Activated CD4-positive, alpha-beta memory T cell treated with anti-CD3 and anti-CD28 coated beads, Interleukin-2, amount 10 ng/mL, durations not matched to agents 7 days and 5 days (primary cell): Measurements from ENCODE around the gene ATP5MG. TPM values are rescaled to one million over a fixed set of nuclear protein-coding genes. Genes with fewer than 3 reads are reported as not detected.

ENCODE experiments used
- CTCF ChIA-PET: fragments of 350-600 bp; sonication (Branson Sonifier 250); formaldehyde crosslinking; loops from one replicate; lab custom pipeline; 2021; ENCODE audit warnings: antibody characterized with exemption, inconsistent platforms; lab: Charles Lee
- POLR2A ChIA-PET: fragments of 350-600 bp; sonication (Branson Sonifier 250); formaldehyde crosslinking; loops from one replicate; lab custom pipeline; 2021; ENCODE audit warnings: antibody characterized with exemption; lab: Charles Lee
- DNase-seq: peaks from one replicate; pipeline ENCODE4 v3.0.0-alpha.2; 2020
- H3K27ac Mint-ChIP-seq: one replicate; pipeline ENCODE4 v1.8.0; 2021; ENCODE audit warnings: mild to moderate bottlenecking, mixed read lengths
- H3K27me3 Mint-ChIP-seq: one replicate; pipeline ENCODE4 v1.8.0; 2021; ENCODE audit warnings: mixed read lengths
- H3K36me3 Mint-ChIP-seq: one replicate; pipeline ENCODE4 v1.8.0; 2021; ENCODE audit warnings: low read depth, mixed read lengths
- H3K4me1 Mint-ChIP-seq: one replicate; pipeline ENCODE4 v1.8.0; 2021; ENCODE audit warnings: mixed read lengths
- H3K4me3 Mint-ChIP-seq: one replicate; pipeline ENCODE4 v1.8.0; 2021; ENCODE audit warnings: mild to moderate bottlenecking, mixed read lengths
- H3K9me3 Mint-ChIP-seq: one replicate; pipeline ENCODE4 v1.8.0; 2021; ENCODE audit warnings: mixed read lengths
- total RNA-seq, 2 experiments: library from RNA; stranded (reverse); gene quantifications; one replicate each; pipeline ENCODE4 v1.2.3, GENCODE V29; 2021

ATP5MG gene
- total RNA-seq, 2 experiments from 2014 or later: 251 to 260 TPM

DNA sequence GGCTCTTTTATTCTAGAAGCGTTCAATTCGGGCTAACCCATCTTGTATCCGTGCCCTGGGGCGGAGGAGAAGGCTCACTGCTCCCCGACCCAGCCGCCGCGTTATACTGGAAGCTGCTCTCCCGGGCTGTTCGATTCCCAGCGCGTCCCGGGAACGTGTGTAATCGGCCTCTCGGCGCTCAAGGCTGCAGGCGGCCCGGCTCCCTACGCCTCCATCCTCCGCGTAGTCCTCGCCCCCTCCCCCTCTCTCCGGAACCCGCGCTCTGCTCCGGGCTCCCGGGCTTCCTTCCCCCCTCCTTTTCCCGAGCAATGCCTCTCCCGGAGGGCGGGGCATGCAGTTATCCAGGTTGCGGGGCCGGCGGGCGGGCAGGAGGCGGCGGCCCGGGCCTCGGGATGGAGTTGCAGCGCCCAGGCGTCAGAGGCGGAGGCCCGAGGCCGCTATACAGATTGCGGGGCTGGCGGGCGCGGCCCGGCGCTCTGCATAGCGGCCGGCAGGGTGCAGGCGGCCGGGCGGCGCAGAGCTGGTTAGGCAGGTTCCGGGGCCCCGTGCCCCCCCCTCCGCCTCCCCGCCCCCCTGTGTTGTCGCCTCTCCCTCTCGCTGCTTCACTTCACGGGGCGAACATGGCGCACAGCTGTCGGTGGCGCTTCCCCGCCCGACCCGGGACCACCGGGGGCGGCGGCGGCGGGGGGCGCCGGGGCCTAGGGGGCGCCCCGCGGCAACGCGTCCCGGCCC lies 34.7 kb downstream of the ATP5MG start, which contains the start of gene KMT2A:
TSS of gene KMT2A (plus strand) at position 600 of the 732 bp plus-strand sequence. CDS start at position 621, 21 bp downstream.
- DNase-seq: peak; percentile 93
- Mint-ChIP-seq H3K27ac (peak within 1 kb of the TSS; percentile 91), H3K4me1 (peaks cover 42% of the 10 kb centered on the region), H3K4me3 (peak within 1 kb of the TSS; percentile 93), H3K27me3 (no peaks in the 10 kb centered on the region), H3K36me3 (peaks cover 27% of the 10 kb centered on the region), H3K9me3 (no peaks in the 10 kb centered on the region)
- ChIA-PET POLR2A (interaction anchor here (0.7 to 3.2 kb wide), 26 partner anchors 8 to 449 kb away, joined by 3 to 77 read pairs (median 5); partner anchors contain the start of genes ATP5MG, CD3D, DDX6 and IL10RA), CTCF (interaction anchor here (0.8 to 3.4 kb wide), 10 partner anchors 9 to 264 kb away, joined by 3 to 19 read pairs (median 4); partner anchors contain the start of gene ATP5MG)

GRCh38 chr11:118436639-118437207 lies 35.3 kb downstream of the ATP5MG start:
- peaks cover 32% of the 10 kb centered on the region for H3K36me3 Mint-ChIP-seq
- peaks cover 48% of the 10 kb centered on the region for H3K4me1 Mint-ChIP-seq
- peak overlapping the region; percentile 93 for H3K4me3 Mint-ChIP-seq
- CTCF ChIA-PET: interaction anchor here (1.5 to 3.4 kb wide), 3 partner anchors 8 to 51 kb away, joined by 8 to 19 read pairs (median 10); partner anchors contain the start of gene ATP5MG
- H3K9me3 Mint-ChIP-seq: no peaks in the 10 kb centered on the region
- H3K27ac Mint-ChIP-seq: peak overlapping the region; percentile 91
- no peak for DNase-seq
- H3K27me3 Mint-ChIP-seq: no peaks in the 10 kb centered on the region
- POLR2A ChIA-PET: interaction anchor here (0.7 to 3.2 kb wide), 15 partner anchors 7 to 450 kb away, joined by 4 to 77 read pairs (median 11); partner anchors contain the start of genes ATP5MG, CD3D, DDX6 and IL10RA

DNA sequence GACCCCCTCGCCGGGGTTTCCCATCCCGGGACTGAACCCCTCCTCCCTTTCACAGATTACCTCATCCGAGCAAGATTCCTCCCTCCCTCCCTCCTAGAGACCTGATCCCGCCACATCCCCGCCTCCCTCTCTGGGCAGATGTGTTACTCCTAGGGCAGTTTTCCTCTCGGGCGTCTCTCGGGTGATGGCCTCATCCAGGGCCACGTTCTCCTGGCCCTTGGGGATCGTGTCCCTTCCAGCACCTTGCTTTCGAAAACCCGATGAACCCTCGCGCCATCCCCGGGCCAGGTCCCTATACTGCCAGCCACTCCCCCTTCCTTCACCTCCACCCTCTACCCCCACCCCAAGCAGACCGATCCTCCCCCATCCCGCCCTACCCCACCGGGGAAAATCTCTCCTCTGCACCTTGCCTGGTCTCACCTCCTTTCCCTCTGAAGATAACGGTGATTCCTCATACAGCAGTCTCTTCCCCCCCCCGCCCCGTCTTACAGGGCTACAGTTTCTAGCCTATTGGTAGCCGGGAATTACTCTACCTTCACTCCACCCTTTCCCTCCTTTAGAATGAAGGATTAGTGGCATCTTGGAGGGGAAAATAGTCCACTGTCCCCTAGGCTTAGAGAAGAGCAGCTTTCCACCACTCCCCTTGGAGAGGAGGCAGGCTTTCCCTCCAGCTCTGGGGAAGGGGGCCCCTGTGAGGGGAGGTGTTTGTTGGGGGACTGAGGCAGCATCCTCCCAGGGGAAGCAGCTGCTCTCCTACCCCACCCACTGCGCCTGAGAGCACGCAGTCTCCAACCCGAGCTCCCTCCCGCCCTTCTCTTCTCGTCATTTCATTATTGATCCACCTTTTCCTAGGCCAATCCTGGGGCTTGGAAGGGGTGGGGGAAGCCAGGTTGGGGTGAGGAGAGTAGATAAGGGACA lies 36.1 kb downstream of the ATP5MG start:
- Mint-ChIP-seq H3K4me3 (peak overlapping the region; percentile 93), H3K27ac (peak overlapping the region; percentile 91), H3K36me3 (peaks cover 39% of the 10 kb centered on the region), H3K27me3 (no peaks in the 10 kb centered on the region), H3K9me3 (no peaks in the 10 kb centered on the region), H3K4me1 (peaks cover 56% of the 10 kb centered on the region)
- POLR2A ChIA-PET: interaction anchor here (0.6 to 3.1 kb wide), 9 partner anchors 11 to 228 kb away, joined by 3 to 28 read pairs (median 4); partner anchors contain the start of gene CD3D
- peak; percentile 55 for DNase-seq
- CTCF ChIA-PET: interaction anchor here (1.1 to 1.5 kb wide), 2 partner anchors 11 to 239 kb away, joined by 4 to 5 read pairs; no protein-coding TSS in a partner anchor

- peaks cover 65% of the 10 kb centered on the region for H3K4me1 Mint-ChIP-seq
- peak overlapping the region; percentile 93 for H3K4me3 Mint-ChIP-seq
- H3K9me3 Mint-ChIP-seq: no peaks in the 10 kb centered on the region
- no peaks in the 10 kb centered on the region for H3K27me3 Mint-ChIP-seq
- ChIA-PET CTCF (interaction anchor here (0.7 to 2.3 kb wide), 4 partner anchors 10 to 240 kb away, joined by 4 to 8 read pairs (median 4); no protein-coding TSS in a partner anchor), POLR2A (interaction anchor here (0.8 to 3.1 kb wide), 9 partner anchors 10 to 103 kb away, joined by 3 to 28 read pairs (median 4); partner anchors contain the start of genes CD3D and UBE4A)
- H3K36me3 Mint-ChIP-seq: peaks cover 45% of the 10 kb centered on the region
- H3K27ac Mint-ChIP-seq: peak overlapping the region; percentile 91
- DNase-seq: peak; percentile 55
Measured at GRCh38 chr11:118438314-118438931, 37.0 kb downstream of the ATP5MG start.

DNA sequence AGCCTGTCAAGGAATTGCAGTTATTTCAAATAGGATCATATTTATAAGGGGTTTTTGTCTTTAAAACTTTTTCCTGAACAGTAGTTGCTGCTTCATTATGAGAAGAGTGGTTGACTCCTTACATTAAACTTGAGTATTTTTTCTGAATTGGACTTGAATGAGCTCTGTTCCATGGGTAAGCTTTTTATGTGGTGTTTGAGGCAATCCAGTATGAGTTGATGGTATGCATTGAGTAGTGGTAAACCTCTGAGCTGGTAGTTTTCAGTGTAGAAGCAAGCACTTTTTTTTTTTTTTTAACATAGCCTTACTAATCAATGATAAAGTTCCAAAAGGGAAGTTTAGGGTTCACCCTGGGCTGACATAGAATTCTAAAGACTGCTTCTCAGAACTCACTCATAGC lies 38.2 kb downstream of the ATP5MG start:
- H3K36me3 Mint-ChIP-seq: peaks cover 58% of the 10 kb centered on the region
- peak overlapping the region; percentile 93 for H3K4me3 Mint-ChIP-seq
- ChIA-PET CTCF (interaction anchor here (0.7 to 2.3 kb wide), 7 partner anchors 8 to 426 kb away, joined by 3 to 8 read pairs (median 4); no protein-coding TSS in a partner anchor), POLR2A (interaction anchor here (0.9 to 3.1 kb wide), 6 partner anchors 9 to 213 kb away, joined by 3 to 28 read pairs (median 3); no protein-coding TSS in a partner anchor)
- no peak for DNase-seq
- peak overlapping the region; percentile 69 for H3K27ac Mint-ChIP-seq
- no peaks in the 10 kb centered on the region for H3K27me3 Mint-ChIP-seq
- H3K4me1 Mint-ChIP-seq: peaks cover 67% of the 10 kb centered on the region
- no peaks in the 10 kb centered on the region for H3K9me3 Mint-ChIP-seq

- Mint-ChIP-seq H3K4me1 (peaks cover 76% of the 10 kb centered on the region), H3K27me3 (no peaks in the 10 kb centered on the region), H3K4me3 (peak overlapping the region; percentile 28), H3K27ac (peak overlapping the region; percentile 32), H3K9me3 (no peaks in the 10 kb centered on the region), H3K36me3 (peaks cover 74% of the 10 kb centered on the region)
- POLR2A ChIA-PET: interaction anchor here (1.2 kb wide), 1 partner anchor 40 kb away, joined by 3 read pairs; no protein-coding TSS in a partner anchor
- CTCF ChIA-PET: interaction anchor here (0.9 to 1.7 kb wide), 2 partner anchors 47 to 243 kb away, joined by 3 to 4 read pairs; no protein-coding TSS in a partner anchor
- no peak for DNase-seq
Measured at GRCh38 chr11:118441770-118442275, 40.4 kb downstream of the ATP5MG start.

DNA sequence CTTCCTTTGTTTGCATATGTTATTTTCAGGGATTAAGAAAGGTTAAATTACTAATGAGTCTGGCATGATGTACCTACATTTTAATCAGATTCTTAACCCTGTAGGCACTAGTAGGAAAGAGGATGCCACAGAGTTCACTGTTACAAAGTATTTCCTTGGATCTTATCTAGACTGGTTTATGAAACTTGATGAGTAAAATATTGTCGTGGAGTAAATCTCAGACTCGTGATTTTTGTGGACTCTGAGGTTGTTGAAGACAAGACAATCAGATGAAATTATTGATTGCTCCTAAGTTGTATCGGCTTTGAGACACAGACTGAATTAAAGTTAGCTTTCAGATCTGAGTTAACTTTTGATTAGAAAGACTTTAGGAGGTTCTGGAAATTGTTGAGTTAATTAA lies 40.9 kb downstream of the ATP5MG start:
- Mint-ChIP-seq H3K4me1 (peaks cover 81% of the 10 kb centered on the region), H3K4me3 (peak overlapping the region; percentile 28), H3K27me3 (no peaks in the 10 kb centered on the region), H3K36me3 (peaks cover 77% of the 10 kb centered on the region), H3K9me3 (no peaks in the 10 kb centered on the region), H3K27ac (peak overlapping the region; percentile 32)
- ChIA-PET POLR2A (interaction anchor here (1.0 to 1.2 kb wide), 2 partner anchors 40 to 440 kb away, joined by 3 read pairs; no protein-coding TSS in a partner anchor), CTCF (interaction anchor here (0.9 to 1.7 kb wide), 2 partner anchors 46 to 244 kb away, joined by 3 to 4 read pairs; no protein-coding TSS in a partner anchor)
- DNase-seq: no peak

GRCh38 chr11:118442908-118443589 lies 41.6 kb downstream of the ATP5MG start:
- no peak for DNase-seq
- Mint-ChIP-seq H3K4me3 (no peak overlapping the region), H3K27ac (peak overlapping the region; percentile 59), H3K27me3 (no peaks in the 10 kb centered on the region), H3K9me3 (no peaks in the 10 kb centered on the region), H3K4me1 (peaks cover 89% of the 10 kb centered on the region), H3K36me3 (peaks cover 77% of the 10 kb centered on the region)
- ChIA-PET POLR2A (interaction anchor here (0.7 to 3.4 kb wide), 5 partner anchors 8 to 440 kb away, joined by 3 to 16 read pairs (median 3); partner anchors contain the start of gene KMT2A), CTCF (interaction anchor here (0.9 to 2.5 kb wide), 4 partner anchors 7 to 245 kb away, joined by 3 to 10 read pairs (median 4); partner anchors contain the start of gene KMT2A)

GRCh38 chr11:118443590-118444218 lies 42.3 kb downstream of the ATP5MG start:
- ChIA-PET POLR2A (interaction anchor here (0.7 to 3.4 kb wide), 4 partner anchors 8 to 45 kb away, joined by 3 to 16 read pairs (median 7); partner anchors contain the start of gene KMT2A), CTCF (interaction anchor here (1.1 to 2.5 kb wide), 3 partner anchors 8 to 245 kb away, joined by 3 to 10 read pairs (median 3); partner anchors contain the start of gene KMT2A)
- Mint-ChIP-seq H3K36me3 (peaks cover 79% of the 10 kb centered on the region), H3K4me1 (peaks cover 94% of the 10 kb centered on the region), H3K27me3 (no peaks in the 10 kb centered on the region), H3K27ac (peak overlapping the region; percentile 33), H3K9me3 (no peaks in the 10 kb centered on the region), H3K4me3 (peak overlapping the region; percentile 29)
- DNase-seq: no peak

DNA sequence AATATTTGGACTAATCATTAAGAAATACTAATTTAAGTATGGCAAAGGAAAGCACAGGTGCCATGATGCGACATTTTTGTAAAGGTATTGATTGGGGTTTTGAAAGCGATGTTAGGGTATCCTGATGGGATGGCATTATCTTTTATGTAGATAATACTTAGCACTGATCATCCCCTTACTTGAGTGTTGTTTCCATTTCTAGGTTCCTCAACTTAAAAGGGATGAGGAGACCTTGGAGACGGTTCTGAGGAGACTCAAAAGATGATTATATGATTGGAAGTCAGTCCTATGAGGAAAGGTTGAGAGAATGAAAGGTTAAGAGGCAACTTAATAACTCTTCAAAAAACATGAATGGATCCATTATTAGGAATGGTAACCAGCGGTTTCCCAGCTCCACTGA lies 46.0 kb downstream of the ATP5MG start:
- ChIA-PET CTCF (interaction anchor here (1.0 to 1.8 kb wide), 6 partner anchors 8 to 276 kb away, joined by 4 to 5 read pairs (median 4); no protein-coding TSS in a partner anchor), POLR2A (interaction anchor here (0.6 to 2.2 kb wide), 9 partner anchors 9 to 88 kb away, joined by 3 to 28 read pairs (median 5); partner anchors contain the start of genes KMT2A and UBE4A)
- Mint-ChIP-seq H3K27me3 (no peaks in the 10 kb centered on the region), H3K36me3 (peaks cover 63% of the 10 kb centered on the region), H3K4me3 (no peak overlapping the region), H3K27ac (peak overlapping the region; percentile 65), H3K9me3 (no peaks in the 10 kb centered on the region), H3K4me1 (peaks cover 73% of the 10 kb centered on the region)
- DNase-seq: no peak
